ENCODE data around the gene DCAF17.

DNA sequence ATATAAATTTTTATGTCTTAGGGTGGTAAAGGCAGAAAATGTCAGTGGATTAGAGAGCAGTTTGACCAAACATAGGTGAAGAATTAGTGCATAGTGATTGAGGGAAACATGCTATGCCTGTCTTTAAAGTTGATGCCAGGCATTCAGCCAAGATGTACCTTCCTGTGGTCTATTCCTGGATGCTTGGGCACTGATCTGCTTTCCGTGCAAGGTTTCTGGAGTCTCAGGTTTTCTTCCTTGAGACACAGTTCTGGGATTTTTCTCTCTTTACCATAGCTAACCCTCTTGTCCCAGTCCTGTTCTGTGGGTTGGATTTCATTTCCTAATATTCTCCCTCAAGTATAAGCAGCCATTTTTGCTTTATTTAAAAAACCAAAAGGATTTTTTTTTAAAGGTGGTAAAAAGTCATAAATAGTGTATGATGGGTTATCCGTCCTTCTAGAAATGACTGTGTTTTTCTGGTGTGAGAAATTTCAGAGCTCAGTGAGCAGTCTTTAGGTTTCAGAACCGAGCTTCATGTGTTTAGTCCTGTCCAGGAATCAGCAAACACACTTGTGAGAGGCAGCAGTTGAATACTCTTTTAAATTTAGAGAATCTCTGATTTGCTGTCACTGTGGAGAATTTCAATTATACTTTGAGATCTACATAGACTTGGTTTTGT, 45.3 kb downstream of the DCAF17 start:
- TF ChIP-seq ATF1 (CRISPR knock-in tag; IDR thresholded peaks at IDR 0.05) (no peak), ARNT (IDR thresholded peaks at IDR 0.05) (no peak), NFE2L1 (CRISPR knock-in tag; IDR thresholded peaks at IDR 0.05; ENCODE audit: borderline replicate concordance) (no peak), MYNN (CRISPR knock-in tag; IDR thresholded peaks at IDR 0.05; ENCODE audit: low read depth) (no peak), NONO (IDR thresholded peaks at IDR 0.05) (no peak), NONO (CRISPR knock-in tag; conservative IDR thresholded peaks at IDR 0.05) (no peak)
- TF ChIP-seq, protein P1, sequence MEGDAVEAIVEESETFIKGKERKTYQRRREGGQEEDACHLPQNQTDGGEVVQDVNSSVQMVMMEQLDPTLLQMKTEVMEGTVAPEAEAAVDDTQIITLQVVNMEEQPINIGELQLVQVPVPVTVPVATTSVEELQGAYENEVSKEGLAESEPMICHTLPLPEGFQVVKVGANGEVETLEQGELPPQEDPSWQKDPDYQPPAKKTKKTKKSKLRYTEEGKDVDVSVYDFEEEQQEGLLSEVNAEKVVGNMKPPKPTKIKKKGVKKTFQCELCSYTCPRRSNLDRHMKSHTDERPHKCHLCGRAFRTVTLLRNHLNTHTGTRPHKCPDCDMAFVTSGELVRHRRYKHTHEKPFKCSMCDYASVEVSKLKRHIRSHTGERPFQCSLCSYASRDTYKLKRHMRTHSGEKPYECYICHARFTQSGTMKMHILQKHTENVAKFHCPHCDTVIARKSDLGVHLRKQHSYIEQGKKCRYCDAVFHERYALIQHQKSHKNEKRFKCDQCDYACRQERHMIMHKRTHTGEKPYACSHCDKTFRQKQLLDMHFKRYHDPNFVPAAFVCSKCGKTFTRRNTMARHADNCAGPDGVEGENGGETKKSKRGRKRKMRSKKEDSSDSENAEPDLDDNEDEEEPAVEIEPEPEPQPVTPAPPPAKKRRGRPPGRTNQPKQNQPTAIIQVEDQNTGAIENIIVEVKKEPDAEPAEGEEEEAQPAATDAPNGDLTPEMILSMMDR (CRISPR knock-in tag; IDR thresholded peaks at IDR 0.05): no peak
- TF ChIP-seq, protein P2, sequence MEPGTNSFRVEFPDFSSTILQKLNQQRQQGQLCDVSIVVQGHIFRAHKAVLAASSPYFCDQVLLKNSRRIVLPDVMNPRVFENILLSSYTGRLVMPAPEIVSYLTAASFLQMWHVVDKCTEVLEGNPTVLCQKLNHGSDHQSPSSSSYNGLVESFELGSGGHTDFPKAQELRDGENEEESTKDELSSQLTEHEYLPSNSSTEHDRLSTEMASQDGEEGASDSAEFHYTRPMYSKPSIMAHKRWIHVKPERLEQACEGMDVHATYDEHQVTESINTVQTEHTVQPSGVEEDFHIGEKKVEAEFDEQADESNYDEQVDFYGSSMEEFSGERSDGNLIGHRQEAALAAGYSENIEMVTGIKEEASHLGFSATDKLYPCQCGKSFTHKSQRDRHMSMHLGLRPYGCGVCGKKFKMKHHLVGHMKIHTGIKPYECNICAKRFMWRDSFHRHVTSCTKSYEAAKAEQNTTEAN (CRISPR knock-in tag; conservative IDR thresholded peaks at IDR 0.05): no peak
